Liver (tissue), 9 donors: Measurements from ENCODE around the gene MCTP2. TPM values are rescaled to one million over a fixed set of nuclear protein-coding genes. Genes with fewer than 3 reads are reported as not detected.

ENCODE experiments used
- DNase-seq: peaks from one replicate; pipeline ENCODE4 v3.0.0-alpha.2; 2017; ENCODE audit warnings: low spot score
- H3K27ac ChIP-seq, 2 donors: one replicate each; pipeline ENCODE4 v1.7.0; 2013; ENCODE audit warnings: inconsistent platforms in 2 of 2, low read length in 2 of 2, control low read depth in 1 of 2, low read depth in 1 of 2, mild to moderate bottlenecking in 1 of 2
- H3K27me3 ChIP-seq, 4 donors: one replicate each; pipeline versions ENCODE4 v1.6.1 to v1.7.0; 2013; ENCODE audit warnings: low read length in 3 of 4, inconsistent platforms in 1 of 4, mild to moderate bottlenecking in 1 of 4, moderate library complexity in 1 of 4; ENCODE audit not compliant: control insufficient read depth in 4 of 4, insufficient read depth in 4 of 4
- H3K36me3 ChIP-seq, 4 donors: one replicate each; pipeline versions ENCODE4 v1.6.1 to v1.7.0; 2013; ENCODE audit warnings: low read length in 3 of 4, mild to moderate bottlenecking in 3 of 4, low read depth in 1 of 4, moderate library complexity in 1 of 4; ENCODE audit not compliant: control insufficient read depth in 4 of 4, insufficient read depth in 3 of 4
- H3K4me1 ChIP-seq, 4 donors: one replicate each; pipeline versions ENCODE4 v1.6.1 to v1.7.0; 2013; ENCODE audit warnings: low read length in 3 of 4, mild to moderate bottlenecking in 3 of 4, moderate library complexity in 1 of 4; ENCODE audit not compliant: control insufficient read depth in 4 of 4, insufficient read depth in 4 of 4
- H3K4me3 ChIP-seq, 3 donors: one replicate each; pipeline versions ENCODE4 v1.6.1 to v1.7.0; 2013; ENCODE audit warnings: low read length in 3 of 3, control low read depth in 1 of 3, low read depth in 1 of 3, mild to moderate bottlenecking in 1 of 3
- H3K9ac ChIP-seq, 2 donors: one replicate each; pipeline ENCODE4 v1.7.0; 2013; ENCODE audit warnings: low read length in 2 of 2, mild to moderate bottlenecking in 2 of 2, moderate library complexity in 2 of 2, control low read depth in 1 of 2, low read depth in 1 of 2
- H3K9me3 ChIP-seq, 4 donors: one replicate each; pipeline versions ENCODE4 v1.6.1 to v1.7.0; 2013; ENCODE audit warnings: low read length in 3 of 4; ENCODE audit not compliant: control insufficient read depth in 4 of 4
- ATF3 ChIP-seq: IDR thresholded peaks from 2 replicates; pipeline ENCODE4 v1.6.1; 2016; ENCODE audit warnings: antibody characterized with exemption
- CTCF ChIP-seq: fragments of 150-350 bp; IDR thresholded peaks from 2 replicates; pipeline ENCODE4 v1.5.1; 2017; ENCODE audit warnings: improper control_type of control experiment, low read depth, low read length; ENCODE audit not compliant: missing input control
- FOXA1 ChIP-seq: IDR thresholded peaks from 2 replicates; pipeline ENCODE4 v1.6.1; 2016; ENCODE audit warnings: antibody characterized with exemption
- FOXA2 ChIP-seq: IDR thresholded peaks from 2 replicates; pipeline ENCODE4 v1.6.1; 2016; ENCODE audit warnings: antibody characterized with exemption
- HNF4G ChIP-seq: IDR thresholded peaks from 2 replicates; pipeline ENCODE4 v1.6.1; 2016; ENCODE audit warnings: antibody characterized with exemption
- JUND ChIP-seq, 2 donors: IDR thresholded peaks; 2 replicates each; pipeline ENCODE4 v1.6.1; 2016; ENCODE audit warnings: antibody characterized with exemption in 2 of 2
- NR2F2 ChIP-seq: IDR thresholded peaks from 2 replicates; pipeline ENCODE4 v1.6.1; 2016; ENCODE audit warnings: antibody characterized with exemption
- RAD21 ChIP-seq, 2 donors: IDR thresholded peaks; 2 replicates each; pipeline ENCODE4 v1.6.1; 2016; ENCODE audit warnings: antibody characterized with exemption in 2 of 2, mild to moderate bottlenecking in 2 of 2
- REST ChIP-seq: IDR thresholded peaks from 2 replicates; pipeline ENCODE4 v1.6.1; 2016; ENCODE audit warnings: antibody characterized with exemption, mild to moderate bottlenecking
- RXRA ChIP-seq, 2 donors: IDR thresholded peaks; 2 replicates each; pipeline ENCODE4 v1.6.1; 2017 to 2018; ENCODE audit warnings: antibody characterized with exemption in 2 of 2, mild to moderate bottlenecking in 1 of 2
- TAF1 ChIP-seq: conservative IDR thresholded peaks from 2 replicates; pipeline ENCODE4 v1.6.1; 2016; ENCODE audit warnings: antibody characterized with exemption, mild to moderate bottlenecking
- ZBTB33 ChIP-seq: IDR thresholded peaks from 2 replicates; pipeline ENCODE4 v1.6.1; 2016; ENCODE audit warnings: antibody characterized with exemption
- WGBS: extraction: QIAGEN DNeasy Blood & Tissue Kit; methylation state at CpG from one replicate; pipeline ENCODE4 v1.1.7; 2013; 5-methylcytosine and 5-hydroxymethylcytosine counted together
- polyA plus RNA-seq, 2 donors: library from polyadenylated mRNA; stranded (reverse) in 1 of 2; unstranded in 1 of 2; fragments of 200-250 nt in 1 of 2; fragments of >200 nt in 1 of 2; fragmentation: Nextera tagmentation in 1 of 2; extraction: Ambion mirVana in 1 of 2; gene quantifications; one replicate each; pipeline versions ENCODE4 v1.2.1 to v1.2.3, GENCODE V29; 2013 to 2015
- total RNA-seq, 2 donors: library from RNA; depleted of rRNA; stranded (reverse); fragments of >200 nt; gene quantifications; one replicate each; pipeline ENCODE4 v1.2.3, GENCODE V29; 2014
- donor health status: healthy.
- donor health status: healthy.
- donor health status: healthy.
- donor health status: healthy.
- donor health status: healthy.

Gene MCTP2
- total and polyA plus RNA-seq, 4 donors = 0.43 to 9.9 (median 3.5) TPM

DNA sequence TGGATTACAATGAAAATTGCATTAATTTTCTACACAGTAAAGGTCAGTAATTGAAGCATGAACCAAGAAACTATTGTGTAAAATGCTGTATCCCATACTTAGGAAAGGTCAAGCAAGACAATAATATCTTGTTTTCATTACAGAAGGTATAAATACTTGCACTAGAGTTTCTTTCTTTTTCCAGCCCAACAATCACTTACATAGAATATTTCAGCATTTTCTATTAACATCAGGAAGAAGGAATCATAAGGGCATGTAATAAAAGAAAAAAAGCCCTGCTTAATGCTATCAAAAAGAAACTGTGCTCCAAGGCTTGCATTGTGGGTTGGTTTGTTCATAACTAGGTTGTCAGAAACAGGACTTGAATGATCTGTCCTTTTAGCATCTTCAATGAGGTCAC lies 215.1 kb downstream of the MCTP2 start:
- Histone ChIP-seq H3K27ac (no peak overlapping the region), H3K9me3 (no peaks in the 10 kb centered on the region), H3K4me3 (no peak overlapping the region), H3K36me3 (no peaks in the 10 kb centered on the region), H3K27me3 (peaks cover 0 to 3% (median 0%) of the 10 kb centered on the region in 4 donors), H3K9ac (no peak overlapping the region), H3K4me1 (no peaks in the 10 kb centered on the region)
- TF ChIP-seq RAD21 (IDR thresholded peaks at IDR 0.05) (no peak), FOXA2 (no peak), ZBTB33 (no peak)
- no peak for DNase-seq

DNA sequence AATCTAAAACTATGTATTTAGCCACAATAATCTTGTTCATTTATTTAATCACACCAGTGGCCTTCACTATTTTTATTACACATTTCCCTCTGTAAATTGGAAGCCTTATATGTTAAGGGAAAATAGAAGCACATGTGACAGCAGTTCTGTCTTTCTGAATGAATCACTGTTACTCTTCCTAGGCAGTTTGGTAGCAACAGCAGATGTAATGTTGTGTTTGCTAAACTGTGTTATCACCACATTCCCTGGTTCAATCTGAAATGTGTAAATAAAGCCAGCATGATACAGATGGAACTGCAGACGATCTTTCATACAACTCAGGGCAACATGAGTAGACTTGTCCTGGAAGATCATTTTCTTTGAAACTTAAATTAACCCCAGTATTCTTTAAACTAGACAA lies 220.1 kb downstream of the MCTP2 start:
- no peak for TF ChIP-seq RXRA (IDR thresholded peaks at IDR 0.05)
- TF ChIP-seq FOXA1 = no peak
- TF ChIP-seq CTCF = no peak
- no peak for TF ChIP-seq JUND (IDR thresholded peaks at IDR 0.05)
- TF ChIP-seq NR2F2 = no peak
- TF ChIP-seq REST = no peak
- no peak for TF ChIP-seq ATF3
- TF ChIP-seq FOXA2 = no peak
- no peak for TF ChIP-seq HNF4G
- no peak for TF ChIP-seq ZBTB33
- TF ChIP-seq TAF1 = no peak
- no peak for DNase-seq
- Histone ChIP-seq H3K27me3 (no peaks in the 10 kb centered on the region), H3K4me1 (no peaks in the 10 kb centered on the region), H3K9ac (no peak overlapping the region), H3K27ac (no peak overlapping the region), H3K36me3 (no peaks in the 10 kb centered on the region), H3K9me3 (no peaks in the 10 kb centered on the region), H3K4me3 (no peak overlapping the region)
- WGBS = 33% methylated on average over 1 of the region's 1 CpG
